ENCODE results near the gene TEDC2.

The TEDC2 gene

DNA sequence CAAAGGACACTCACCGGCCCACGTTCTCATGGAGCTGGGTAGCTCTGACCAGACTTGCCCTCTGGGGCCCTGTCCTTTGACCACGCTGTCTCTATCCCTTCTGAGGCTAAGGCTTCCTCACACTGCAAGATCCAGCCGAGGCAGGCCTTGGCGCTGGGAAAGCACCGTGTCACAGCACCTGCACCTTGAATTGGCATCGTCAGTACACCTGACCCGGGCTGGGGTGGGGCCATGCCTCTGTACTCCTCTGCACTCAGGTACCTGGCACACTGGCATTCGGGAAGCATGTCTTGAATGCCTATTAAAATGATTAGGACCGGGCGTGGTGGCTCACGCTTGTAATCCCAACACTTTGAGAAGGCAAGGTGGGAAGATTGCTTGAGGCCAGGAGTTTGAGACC is 21.0 kb downstream of the TEDC2 start:
- no peak for DNase-seq

DNA sequence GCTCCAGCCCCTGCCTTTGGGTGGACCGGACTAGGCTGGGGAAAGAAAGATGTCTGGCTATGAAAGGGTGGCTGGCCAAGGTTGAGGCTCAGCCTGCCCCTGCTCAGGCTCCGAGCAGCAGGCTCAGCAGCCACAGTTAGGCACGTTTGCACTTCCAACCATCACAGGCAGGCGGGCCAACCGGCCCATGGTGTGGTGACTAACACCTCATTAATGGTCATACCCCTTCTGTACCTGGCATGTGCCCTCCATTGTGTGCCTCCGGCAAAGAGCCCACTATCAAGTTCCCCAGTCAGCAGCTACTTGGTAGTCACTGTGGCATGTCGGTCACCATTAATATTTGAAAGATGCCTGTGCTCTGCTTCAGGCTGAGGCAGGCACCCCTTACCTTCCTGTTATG is 21.8 kb downstream of the TEDC2 start:
- no peak for DNase-seq

DNA sequence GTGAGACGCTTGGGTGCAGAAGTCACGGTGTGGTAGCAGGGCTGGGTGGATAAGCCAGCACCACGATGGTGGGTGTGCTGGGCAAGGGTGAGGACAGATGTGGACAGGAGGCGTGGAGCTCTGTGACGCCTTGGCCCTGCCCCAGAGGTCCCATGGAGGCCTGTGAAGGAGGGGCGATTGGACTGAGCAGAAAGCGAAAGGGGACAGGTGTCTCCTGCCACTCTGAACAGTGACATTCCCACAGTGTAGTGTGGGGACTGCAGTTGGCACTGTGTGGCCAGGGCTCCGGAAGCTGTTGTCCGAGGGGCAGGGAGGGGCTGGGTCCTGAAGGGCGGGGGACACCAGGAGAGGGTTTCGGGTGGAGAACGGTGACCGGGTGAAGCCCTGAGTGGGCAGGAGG is 22.3 kb downstream of the TEDC2 start:
- DNase-seq = no peak

DNA sequence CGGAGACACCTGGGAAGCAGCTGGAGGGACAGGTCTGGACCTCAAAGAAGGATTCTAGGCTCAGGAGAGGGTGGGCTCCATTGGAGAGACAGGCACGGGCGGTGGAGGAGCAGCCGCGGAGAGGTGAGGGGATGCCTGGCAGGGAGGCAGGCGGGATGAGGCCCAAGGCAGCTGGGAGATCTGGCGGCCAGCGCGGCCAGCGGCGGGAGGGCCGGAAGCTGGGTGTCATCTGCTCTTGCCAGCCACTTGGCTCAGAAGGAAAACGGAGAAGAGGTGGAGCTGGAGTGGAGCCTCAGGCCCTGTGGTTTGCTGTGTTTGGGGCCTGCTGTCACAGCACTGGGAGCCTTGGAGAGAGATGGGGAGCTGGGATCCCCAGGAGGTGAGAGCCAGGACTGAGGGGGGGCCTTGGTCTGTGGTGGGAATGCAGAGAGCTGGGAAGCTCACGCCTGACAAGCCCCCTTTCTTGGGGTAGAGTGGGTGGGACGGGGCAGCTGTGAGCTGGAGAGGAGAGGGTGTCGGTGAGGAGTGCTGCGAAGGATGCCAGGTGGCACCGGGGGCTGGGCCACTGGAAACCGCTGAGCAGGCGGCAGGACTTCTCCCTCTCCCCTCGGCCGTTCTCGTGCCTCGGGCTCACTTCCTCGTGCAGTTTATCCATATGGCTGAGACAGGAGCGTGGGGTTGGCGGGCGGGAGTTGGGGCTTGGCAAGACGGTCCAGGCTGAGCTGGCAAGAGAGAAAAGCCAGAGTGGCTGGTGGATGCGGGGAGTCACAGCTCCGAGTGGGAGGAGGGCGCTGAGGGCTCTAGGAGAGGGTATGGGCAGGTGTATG is 23.0 kb downstream of the TEDC2 start:
- DNase-seq = no peak

DNA sequence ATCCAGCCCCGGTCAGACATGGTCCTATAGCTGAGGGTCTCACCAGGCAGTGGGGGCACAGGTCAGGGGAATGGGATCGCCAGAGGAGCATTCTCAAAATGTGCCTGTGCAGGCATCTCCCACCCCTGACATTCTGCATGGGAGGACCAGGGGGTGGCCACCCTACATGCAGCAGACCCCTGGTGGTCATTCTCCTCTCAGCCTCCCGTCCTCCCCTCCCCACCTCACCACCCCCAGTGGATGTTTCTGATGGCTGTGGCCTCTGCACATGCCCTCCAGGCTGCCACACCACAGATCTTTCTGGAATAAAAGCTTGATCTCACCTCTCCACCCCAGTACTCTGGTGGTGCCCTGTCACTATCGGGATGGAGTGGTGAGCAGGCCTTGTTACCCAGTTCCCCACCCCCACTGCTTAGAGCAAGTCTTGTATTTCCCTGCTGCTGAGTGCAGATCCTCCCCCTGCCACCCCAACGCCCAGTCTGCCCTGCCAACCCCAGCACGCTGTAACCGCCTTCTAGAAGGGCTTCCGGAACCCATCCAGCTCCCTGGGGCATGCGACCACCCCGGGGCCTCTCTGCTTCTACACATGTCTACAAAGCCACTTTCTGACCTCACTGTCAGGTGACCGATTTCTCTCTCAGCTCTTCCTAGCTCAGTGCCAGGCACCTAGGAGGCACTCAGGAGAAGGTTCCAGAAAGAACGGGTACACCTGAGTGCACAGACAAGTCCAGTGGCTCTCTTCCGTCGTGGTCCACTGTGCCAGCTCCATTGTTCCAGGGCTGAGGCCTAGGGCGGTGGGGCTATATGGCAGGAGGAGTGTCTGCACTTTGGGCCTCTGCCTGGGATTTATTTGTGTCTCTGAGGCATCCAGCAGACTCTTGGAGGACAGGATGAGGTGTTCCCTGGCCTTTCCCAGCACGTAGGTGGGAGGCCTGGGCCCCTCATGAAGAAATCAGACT is 24.3 kb downstream of the TEDC2 start:
- DNase-seq = no peak

DNA sequence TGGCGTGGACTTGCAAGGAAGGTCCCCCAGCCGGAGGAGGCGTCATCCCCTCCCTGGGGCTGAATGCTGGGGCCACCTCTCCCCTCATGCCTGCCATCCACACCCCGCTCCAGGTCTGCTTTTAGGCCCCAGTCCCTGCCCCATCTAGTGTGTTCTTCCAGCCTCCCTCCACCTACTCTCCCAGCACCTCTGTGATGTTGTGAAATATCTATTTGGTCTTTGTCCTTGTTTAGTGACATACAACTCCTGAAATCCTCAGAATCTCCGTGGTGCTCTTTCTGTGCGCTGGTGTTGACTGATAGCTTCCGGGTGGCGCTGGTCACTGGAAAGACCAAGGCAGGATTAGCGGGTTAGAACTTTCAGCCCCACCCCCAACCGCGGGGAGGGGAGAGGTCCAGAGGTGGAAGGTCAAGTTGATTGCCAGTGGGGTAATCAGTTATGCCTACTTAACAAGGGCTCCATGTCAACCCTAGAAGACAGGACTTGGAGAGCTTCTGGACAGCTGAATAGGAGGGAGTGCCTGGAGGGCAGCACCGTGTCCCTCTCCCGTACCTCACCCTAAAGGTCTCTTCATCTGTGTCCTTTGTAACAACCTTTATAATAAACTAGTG is 25.1 kb downstream of the TEDC2 start:
- DNase-seq = no peak

DNA sequence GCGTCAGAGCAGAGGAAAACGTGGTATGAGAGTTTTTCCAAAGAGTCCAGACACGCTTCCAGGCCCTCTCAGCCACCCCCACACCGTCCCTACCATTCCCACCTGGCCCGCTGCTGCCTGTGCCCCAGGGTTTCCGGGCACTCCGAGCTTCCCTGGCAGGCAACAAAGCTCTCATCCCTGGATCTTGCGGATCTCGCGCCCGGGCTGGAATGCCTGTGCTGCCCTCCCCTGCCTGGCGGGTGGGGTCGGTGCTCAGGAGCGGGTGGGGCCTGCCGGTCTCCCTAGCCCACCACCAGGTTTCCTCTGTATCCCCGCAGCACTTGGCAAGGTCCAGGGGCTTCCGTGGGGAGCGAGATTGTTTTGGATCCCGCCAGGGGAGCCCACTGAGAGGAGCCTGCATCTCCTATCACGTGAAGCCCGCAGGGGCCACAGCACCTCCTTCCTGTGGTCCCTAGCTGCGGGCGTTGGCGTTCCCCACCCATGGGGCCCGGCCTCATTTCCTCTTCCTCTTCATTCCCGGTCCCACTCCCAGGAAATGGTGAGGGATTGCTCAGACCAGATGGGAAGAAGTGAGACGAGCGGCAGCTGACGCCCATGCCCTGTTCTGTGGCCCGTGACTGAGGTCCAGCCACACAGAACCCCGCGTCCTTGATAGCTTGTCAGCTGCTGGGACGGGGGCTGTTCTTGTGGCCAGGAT is 26.1 kb downstream of the TEDC2 start:
- no peak for DNase-seq

DNA sequence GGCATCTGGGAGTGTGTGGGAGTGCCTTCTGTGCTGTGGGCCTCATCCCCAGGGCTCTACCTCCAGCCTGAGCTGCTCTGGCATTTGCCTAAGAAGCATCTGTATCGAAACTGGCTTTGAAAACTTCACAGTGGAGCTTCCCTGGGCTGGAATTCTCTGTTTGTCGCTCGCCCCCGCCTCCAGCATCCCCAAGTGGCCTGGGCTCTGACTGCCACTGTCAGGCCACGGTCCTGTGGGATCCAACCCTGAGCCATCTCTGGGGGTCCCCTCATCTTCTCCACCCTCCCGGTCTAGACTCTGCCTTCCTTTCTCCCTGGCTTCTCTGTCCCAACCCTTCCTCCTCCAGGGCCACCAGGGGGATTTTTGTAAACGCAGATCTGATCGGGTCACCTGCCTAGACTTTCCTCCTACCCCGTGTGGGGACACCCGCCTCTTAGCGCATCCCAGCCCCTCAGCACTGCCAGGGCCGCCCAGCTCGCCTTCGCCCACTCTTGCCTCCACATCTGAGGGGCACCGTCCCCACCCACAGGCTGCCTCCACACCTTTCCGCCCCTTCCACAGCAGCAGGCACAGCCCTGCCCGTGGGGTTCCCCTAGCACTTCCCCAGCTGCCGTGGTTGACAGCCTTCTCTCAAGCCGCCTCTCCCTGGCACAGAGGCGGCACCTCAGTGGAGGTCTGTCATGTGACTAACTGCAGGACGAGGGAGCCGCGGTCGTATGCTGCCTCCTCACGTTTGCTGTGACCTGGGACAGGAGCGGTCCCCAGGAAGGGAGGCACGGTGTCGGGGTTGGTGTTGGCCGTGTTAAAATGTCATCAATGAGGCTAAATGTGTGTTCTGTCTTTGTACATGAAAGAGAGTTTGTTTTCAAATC is 27.0 kb downstream of the TEDC2 start:
- peak; percentile 70 for DNase-seq

DNA sequence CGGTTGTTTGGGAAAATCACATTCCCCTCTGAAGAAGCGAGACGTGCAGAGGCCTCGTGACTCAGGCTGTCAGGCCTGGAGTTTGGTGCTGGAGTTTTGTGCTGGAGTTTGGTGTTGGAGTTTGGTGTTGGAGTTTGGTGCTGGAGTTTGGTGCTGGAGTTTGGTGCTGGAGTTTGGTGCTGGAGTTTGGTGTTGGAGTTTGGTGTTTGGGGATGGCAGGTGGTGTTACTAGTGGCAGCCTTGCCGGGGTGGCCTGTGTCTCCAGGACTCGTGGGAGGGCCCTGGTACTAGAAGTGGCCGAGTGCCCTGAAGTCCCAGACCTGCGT is 27.6 kb downstream of the TEDC2 start:
- no peak for DNase-seq

DNA sequence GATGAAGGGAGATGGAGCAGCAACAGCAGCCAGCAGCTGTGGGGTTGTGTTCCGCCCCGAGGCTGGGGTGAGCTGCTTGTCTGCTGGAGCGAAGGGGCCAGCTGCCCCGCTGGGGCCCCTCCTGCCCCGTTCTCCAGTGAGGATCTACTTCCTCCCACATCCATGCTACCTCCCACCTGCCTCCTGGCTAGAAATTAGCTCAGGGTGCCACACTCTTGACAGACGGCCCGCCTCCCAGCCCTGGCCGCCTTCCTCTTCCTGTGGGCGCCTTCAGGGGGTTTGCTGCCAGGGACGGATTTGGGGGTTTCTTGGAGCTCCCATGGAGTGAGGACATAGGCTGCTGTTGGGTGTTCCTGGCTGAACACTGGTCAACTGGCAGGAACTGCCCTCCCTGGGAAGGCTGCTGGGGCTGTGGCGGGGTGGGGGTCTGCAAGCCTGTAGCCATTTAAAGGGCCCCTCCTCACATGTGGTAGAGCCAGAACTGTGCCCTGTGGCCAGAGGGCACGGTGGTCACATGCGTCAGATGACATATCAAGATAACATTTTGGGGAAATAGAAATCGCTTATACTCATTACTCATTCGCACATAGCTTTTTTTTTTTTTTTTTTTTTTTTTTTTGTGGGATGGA is 28.1 kb downstream of the TEDC2 start:
- DNase-seq = peak; percentile 88

DNA sequence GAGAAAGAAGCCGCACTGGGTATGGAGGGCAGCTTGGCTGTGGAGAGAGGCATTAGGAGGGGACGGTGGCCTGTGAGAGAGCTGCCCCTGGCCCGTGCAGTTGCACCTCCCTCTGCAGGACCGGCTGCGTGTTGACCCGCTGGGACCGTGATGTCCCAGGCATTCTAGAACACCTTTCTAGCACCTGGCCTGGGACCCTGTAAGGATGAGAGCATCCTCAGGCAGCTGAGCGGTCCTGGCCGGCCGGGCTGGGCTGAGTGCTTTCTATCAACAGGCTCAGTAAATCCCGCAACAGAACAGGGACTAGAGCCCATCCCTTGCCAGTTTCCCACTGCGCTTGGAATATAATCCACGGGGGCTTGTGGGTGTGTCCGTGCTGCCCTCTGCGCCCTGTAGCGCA is 29.7 kb downstream of the TEDC2 start:
- no peak for DNase-seq

DNA sequence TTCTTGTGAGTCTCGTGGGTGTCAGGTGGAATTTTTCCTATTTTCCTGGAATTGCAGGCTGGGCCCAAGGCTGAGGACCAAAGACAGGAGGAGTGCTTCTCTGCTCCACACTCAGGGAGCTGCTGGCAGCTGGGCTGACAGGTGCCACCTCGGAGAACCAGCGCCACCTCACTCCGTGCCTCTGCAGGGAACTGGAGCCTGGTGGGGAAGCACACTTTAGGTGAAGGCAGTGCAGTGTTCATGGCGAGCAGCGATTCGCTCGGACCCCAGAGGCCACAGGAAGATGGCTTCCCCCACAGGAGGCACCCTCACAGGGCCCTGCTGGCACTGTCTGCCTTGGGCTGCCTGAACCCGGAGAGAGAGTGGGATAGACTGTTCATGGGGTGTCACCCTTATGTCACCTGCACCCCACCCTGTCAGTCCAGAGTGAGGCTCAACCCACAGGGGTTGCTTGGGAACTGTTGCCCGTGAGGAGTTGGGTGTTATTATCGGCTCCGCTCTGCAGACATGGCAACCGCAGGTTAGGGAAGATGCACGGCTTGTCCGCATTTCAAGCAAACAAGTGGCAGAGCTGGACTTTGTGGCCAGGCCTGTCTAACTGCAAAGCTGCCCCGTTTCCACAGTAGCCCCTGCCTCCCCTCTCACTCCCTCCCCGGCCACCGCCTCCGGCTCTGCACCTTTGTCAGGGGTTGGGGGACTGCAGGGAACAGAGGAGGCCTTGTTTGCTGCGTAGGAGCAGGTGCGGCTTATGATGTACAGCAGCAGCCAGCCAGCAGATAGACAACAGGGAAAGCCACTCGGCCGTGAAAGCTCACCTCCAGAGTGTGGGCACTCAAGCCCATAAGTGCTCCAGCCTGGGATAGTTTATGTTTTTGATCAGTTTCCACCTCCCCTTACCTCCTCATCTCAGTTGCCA is 30.5 kb downstream of the TEDC2 start:
- no peak for DNase-seq

DNA sequence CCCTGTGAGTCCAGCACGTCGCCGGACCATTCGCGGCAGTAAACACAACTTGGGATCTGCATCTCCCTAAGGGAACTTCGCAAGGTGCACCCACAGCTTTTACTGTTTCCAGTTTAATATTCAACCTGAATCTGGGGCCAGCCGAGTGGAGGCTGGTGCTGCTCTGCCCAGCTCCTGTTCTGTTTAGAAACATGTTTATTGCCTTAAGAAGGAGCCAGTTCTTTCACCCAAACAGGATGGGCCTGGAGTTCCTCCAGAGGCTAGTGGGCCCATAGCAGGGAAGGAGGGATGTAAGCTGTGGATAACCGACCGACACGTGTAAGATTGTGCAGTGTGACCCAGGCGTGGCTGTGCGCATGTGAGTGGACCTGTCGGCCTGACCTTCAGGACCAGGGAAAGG is 32.4 kb downstream of the TEDC2 start:
- no peak for DNase-seq

DNA sequence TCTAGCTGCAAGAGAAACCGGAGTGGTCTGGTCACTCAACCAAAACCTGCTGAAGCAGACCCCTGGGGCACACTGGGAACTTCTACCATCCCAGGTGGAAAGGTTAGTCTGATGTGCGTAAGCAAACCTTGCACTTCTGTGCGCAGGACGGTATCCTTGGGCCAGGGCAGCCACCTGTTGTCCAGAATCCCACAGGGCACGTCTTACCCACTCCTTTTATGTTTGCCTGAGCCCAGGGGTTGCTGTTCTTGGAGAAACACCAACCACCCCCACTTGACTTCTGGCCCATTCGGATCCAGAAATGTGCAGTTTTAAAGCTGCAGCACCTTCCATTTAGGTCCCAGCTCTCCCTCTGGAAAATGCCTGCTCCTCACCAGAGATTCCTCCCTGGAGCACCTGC is 33.7 kb downstream of the TEDC2 start:
- DNase-seq = no peak

DNA sequence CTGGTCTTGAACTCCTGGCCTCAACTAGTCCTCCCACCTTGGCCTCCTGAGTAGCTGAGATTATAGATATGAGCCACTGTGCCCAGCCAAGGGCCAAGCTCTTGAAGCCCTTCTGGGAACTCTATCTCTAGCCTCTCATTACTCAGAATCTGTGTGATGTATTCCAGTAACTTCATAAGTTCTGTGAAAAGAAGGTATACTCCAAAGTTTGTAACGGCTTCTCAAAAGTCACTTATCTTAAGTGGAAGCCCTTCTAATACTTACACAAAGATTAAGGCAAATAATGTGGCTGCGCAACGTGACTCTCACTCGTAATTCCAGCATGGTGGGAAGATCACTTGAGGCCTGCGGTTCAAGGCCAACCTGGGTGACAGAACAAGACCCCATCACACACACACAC is 34.7 kb downstream of the TEDC2 start:
- no peak for DNase-seq

DNA sequence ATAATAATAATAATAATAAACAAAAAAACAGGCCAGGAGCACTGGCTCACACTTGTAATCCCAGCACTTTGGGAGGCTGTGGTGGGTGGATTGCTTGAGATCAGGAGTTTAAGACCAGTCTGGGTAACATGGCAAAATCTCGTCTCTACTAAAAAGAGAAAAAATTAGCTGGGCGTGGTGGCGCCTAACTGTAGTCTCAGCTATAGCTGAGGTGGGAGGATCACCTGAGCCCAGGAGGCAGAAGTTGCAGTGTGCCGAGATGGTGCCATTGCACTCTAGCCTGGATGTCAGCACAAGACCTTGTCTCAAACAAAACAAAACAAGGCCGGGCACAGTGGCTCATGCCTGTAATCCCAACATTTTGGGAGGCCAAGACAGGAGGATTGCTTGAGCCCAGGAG is 35.1 kb downstream of the TEDC2 start:
- DNase-seq = no peak

DNA sequence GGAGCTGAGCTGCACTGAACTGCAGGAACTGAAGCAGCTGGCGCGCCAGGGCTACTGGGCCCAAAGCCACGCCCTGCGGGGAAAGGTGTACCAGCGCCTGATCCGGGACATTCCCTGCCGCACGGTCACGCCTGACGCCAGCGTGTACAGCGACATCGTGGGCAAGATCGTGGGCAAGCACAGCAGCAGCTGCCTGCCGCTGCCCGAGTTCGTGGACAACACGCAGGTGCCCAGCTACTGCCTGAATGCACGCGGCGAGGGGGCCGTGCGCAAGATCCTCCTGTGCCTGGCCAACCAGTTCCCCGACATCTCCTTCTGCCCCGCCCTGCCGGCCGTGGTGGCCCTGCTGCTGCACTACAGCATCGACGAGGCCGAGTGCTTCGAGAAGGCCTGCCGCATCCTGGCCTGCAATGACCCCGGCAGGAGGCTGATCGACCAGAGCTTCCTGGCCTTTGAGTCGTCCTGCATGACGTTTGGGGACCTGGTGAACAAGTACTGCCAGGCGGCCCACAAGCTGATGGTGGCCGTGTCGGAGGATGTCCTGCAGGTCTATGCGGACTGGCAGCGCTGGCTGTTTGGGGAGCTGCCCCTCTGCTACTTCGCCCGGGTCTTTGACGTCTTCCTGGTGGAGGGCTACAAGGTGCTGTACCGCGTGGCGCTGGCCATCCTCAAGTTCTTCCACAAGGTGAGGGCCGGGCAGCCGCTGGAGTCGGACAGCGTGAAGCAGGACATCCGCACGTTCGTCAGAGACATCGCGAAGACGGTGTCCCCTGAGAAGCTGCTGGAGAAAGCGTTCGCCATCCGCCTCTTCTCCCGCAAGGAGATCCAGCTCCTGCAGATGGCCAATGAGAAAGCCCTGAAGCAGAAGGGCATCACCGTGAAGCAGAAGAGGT is 36.6 kb downstream of the TEDC2 start:
- DNase-seq = no peak

DNA sequence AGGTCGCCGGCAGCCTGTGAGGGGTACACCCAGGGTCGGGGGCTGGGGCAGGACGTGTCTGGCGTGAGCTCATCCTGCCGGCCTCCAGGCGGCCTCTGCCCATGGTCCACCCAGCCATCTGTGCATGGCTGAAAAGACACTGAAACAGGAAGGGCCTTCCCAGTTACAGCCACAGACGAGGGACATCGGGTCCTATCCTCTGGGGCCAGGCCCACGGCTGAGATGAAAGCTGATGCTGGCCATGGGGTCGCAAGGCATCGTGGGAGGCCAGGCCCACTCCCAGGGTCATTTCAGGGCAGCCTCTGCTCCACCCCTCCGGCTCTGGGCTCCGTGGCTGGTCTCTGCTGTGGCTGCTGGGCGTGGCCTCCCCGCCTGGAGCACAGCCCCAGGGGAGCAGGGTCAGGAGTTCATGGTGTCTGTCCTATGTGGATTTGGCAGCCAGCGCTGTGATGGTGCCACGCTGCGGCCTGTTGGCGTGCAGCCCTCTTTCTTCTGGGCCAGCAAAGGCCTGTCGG is 37.3 kb downstream of the TEDC2 start:
- DNase-seq = no peak
